ENCODE results near the gene ZKSCAN7.

GRCh38 chr3:44518782-44519156 lies 36.2 kb upstream of the ZKSCAN7 start:
- TF ChIP-seq MYC (IDR thresholded peaks at IDR 0.05; ENCODE audit: low read depth, low read length) (no peak), MAX (IDR thresholded peaks at IDR 0.05; ENCODE audit: insufficient read depth, insufficient read length) (no peak), CTCF (IDR thresholded peaks at IDR 0.05; ENCODE audit: extremely low read depth in 1 of 2, insufficient read depth in 1 of 2, low read depth in 1 of 2, low read length in 2 of 2) (no peak)
